ENCODE results near the gene MORN3.

DNA sequence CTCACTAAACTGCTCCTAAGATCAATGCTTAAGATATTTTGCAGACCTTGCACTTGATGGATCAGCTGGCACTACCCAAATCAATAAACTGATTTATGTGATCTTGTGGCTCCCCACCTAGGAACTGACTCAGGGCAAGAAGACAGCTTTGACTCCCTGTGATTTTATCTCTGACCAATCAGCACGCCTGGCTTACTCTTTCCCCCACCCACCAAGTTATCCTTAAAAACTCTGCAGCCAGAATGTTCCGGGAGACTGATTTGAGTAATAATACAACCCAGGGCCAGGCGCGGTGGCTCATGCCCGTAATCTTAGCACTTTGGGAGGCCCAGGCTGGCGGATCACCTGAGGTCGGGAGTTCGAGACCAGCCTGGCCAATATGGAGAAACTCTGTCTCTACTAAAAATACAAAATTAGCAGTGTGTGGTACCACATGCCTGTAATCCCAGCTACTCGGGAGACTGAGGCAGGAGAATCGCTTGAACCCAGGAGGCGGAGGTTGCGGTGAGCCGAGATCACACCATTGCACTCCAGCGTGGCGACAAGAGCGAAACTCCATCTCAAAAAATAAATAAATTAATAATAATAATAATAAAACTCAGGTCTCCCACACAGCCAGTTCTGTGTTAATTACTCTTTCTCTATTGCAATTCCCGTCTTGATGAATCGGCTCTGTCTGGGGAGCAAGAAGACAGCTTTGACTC is 12.0 kb downstream of the MORN3 start:
- TF ChIP-seq, protein P1, sequence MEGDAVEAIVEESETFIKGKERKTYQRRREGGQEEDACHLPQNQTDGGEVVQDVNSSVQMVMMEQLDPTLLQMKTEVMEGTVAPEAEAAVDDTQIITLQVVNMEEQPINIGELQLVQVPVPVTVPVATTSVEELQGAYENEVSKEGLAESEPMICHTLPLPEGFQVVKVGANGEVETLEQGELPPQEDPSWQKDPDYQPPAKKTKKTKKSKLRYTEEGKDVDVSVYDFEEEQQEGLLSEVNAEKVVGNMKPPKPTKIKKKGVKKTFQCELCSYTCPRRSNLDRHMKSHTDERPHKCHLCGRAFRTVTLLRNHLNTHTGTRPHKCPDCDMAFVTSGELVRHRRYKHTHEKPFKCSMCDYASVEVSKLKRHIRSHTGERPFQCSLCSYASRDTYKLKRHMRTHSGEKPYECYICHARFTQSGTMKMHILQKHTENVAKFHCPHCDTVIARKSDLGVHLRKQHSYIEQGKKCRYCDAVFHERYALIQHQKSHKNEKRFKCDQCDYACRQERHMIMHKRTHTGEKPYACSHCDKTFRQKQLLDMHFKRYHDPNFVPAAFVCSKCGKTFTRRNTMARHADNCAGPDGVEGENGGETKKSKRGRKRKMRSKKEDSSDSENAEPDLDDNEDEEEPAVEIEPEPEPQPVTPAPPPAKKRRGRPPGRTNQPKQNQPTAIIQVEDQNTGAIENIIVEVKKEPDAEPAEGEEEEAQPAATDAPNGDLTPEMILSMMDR (IDR thresholded peaks at IDR 0.05), result no peak
- no peak for TF ChIP-seq POLR2A (IDR thresholded peaks at IDR 0.05)
